NCI-H2227 (cell line): ENCODE measurements around the gene ZDHHC8.

ENCODE experiments used
- DNase-seq: peaks from one replicate; lab custom pipeline; 2025; ENCODE audit not compliant: unreplicated experiment; lab: John Stamatoyannopoulos, UW

The ZDHHC8 gene

GRCh38 chr22:20128902-20129746 is 2.5 kb upstream of the ZDHHC8 start:
- DNase-seq = peak; percentile 39

GRCh38 chr22:20129747-20130014 is 1.9 kb upstream of the ZDHHC8 start:
- no peak for DNase-seq

- no peak for DNase-seq
Observed at GRCh38 chr22:20130319-20130718, 1.3 kb upstream of the ZDHHC8 start.

GRCh38 chr22:20130731-20131596 is 640 bp upstream of the ZDHHC8 start:
- DNase-seq = peak; percentile 92

- peak; percentile 54 for DNase-seq
Observed at GRCh38 chr22:20131859-20132685, 468 bp downstream of the ZDHHC8 start.

GRCh38 chr22:20132686-20133246 is 1.2 kb downstream of the ZDHHC8 start:
- no peak for DNase-seq

GRCh38 chr22:20133930-20134549 is 2.4 kb downstream of the ZDHHC8 start:
- DNase-seq = no peak

GRCh38 chr22:20135265-20135664 is 3.7 kb downstream of the ZDHHC8 start:
- no peak for DNase-seq

- no peak for DNase-seq
Observed at GRCh38 chr22:20135806-20136602, 4.4 kb downstream of the ZDHHC8 start.

- DNase-seq = no peak
Observed at GRCh38 chr22:20136603-20136873, 4.9 kb downstream of the ZDHHC8 start.

- no peak for DNase-seq
Observed at GRCh38 chr22:20137113-20137512, 5.5 kb downstream of the ZDHHC8 start.

- DNase-seq = no peak
Observed at GRCh38 chr22:20137671-20138416, 6.2 kb downstream of the ZDHHC8 start.

GRCh38 chr22:20138417-20138738 is 6.8 kb downstream of the ZDHHC8 start:
- no peak for DNase-seq

- no peak for DNase-seq
Observed at GRCh38 chr22:20138868-20139267, 7.3 kb downstream of the ZDHHC8 start.

- DNase-seq = no peak
Observed at GRCh38 chr22:20139391-20140106, 7.9 kb downstream of the ZDHHC8 start.

GRCh38 chr22:20140107-20140445 is 8.5 kb downstream of the ZDHHC8 start:
- no peak for DNase-seq

GRCh38 chr22:20140521-20140964 is 8.9 kb downstream of the ZDHHC8 start:
- no peak for DNase-seq

- DNase-seq = no peak
Observed at GRCh38 chr22:20141186-20142077, 9.8 kb downstream of the ZDHHC8 start.
